Measurements from ENCODE around the gene SIX5.
"Not testable (repeated sequence)": the region's sequence is repeated elsewhere in the genome, so short reads cannot be mapped to it uniquely, and the experiment has no call there.

Gene SIX5

DNA sequence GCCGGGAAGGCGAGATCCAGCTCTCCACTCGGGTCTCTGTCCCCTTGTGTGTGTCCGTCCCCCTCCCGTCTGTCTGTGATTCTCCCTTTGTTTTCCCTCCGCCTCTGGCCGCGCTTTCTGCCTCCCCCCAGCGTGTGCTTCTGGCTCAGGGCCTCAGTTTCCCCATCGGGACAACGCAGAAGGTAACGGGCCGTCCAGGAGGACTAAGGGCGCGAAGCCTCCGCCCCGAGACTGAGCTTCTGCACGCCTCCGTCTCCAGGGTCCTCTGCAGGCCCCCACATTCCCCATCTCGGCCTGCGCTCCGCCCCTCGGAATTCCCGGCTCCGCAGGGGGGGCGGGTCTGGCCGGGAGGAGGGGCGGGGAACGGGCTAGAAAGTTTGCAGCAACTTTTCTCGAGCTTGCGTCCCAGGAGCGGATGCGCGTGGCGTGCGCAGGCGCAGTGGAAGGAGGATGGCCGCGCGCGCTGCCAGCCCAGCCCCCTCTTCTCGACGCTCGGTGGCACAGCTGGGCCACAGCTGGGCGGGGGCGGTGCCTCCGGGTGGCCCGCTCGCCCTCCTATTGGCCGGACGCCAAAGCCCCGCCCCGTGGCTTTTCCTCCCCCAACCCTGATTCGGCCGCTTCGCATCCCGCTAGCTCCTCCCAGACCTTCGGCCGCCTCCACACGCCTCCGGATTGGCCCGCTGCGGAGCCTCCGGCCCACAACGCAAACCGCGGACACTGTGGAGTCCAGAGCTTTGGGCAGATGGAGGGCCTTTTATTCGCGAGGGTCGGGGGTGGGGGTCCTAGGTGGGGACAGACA, at the start of gene SIX5:
Gene SIX5, minus strand, starts transcription at position 269 of the 799 bp plus-strand sequence. CDS start 408 bp downstream, outside the sequence.
- peak; percentile 99 for DNase-seq (ENCODE audit: low spot score)

DNA sequence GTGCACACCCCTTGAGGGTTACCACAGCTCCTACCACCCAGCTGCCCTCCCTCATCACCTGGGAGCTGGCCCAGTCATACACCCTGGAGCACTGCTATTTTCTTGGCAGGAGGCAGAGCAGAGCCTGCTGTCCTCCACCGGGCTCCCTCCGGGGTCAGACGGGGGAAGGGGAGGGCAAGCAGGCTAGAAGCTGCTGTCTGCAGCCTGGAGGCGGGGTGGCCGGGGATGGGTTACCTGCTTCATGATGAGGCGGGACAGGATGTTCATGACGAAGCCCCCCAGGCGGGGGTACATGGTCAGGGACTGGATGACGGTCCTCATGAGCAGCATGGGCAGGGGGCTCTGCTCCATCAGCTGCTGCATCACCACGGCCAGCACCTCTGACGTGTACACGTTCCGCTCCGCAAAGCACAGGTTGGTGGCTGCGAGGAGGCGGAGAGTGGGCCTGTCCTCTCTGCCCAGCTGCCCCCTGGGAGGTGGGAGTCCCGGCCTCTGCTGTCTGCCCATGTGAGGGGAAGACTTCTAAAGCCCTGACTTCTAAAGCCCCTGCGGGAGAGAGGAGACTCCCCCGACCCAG, 48.8 kb upstream of the SIX5 start:
- no peak for DNase-seq (ENCODE audit: low spot score)

DNA sequence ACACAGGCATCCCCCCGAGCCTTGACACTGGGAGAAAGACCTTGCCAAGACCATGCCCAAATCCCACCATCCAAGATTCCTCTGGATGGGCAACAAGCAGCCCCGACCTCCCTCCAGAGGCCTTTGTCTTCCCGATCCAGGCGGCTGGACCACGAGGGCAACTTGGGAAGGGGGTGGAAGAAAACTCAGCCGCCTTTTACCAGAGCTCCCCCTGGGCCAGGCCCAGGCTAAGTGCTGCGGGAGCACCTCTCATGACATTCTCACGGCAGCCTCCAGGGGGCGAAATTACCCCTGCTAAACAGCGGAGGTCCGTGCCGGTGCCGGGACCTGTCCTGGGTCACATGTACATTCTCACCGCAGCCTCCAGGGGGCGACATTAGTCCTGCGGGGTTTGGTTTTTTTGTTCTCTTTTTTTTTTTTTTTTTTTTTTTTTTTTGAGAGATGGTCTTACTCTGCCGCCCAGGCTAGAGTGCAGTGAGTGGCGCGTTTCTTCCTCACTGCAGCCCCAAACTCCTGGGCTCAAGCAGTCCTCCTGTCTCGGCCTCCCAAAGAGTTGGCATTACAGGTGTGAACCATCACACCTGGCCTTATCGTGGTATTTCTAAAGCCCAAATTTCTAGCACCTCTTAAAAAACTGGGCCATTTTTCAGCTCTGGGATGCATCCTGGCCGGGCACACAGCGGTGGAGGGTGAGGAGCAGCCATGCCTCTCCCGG, 48.1 kb upstream of the SIX5 start:
- peak; percentile 99 for DNase-seq (ENCODE audit: low spot score)

DNA sequence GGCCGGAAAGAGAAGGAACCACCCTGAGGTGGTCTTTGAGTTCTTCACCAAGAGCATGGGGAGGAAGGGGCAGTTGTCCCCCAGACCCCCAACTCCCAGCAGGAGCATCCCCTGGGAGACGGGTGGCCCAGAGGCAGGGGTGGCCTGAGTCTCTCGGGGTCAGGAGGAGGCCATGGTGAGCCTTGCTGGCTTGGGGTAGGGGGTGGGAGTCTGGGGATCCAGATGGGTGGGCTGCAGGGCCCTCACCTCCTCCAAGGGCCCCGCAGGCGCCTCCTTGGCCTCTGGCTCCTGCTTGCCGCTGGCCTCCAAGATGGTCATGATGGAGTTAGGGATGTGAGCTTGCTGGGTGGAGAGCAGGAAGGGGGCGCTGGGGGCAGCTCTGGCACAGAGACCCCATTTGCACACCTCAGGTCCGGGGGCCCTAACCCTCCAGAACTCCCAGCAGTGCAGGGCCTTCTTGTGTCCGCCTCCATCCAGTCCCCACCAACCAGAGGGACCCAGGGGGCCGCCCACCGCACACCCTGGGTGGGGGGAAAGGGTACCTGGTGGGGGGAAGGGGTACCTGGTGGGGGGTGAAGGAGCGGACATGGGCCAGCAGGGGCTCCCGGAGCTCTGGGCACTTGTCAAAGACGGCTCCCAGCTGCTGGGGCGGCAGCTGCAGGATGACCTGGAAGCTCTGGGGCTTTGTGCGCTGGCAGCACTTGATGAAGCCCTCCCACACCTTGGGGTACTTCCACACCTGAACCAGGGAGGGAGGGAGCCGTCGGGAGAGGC, 47.4 kb upstream of the SIX5 start:
- DNase-seq (ENCODE audit: low spot score) = no peak

DNA sequence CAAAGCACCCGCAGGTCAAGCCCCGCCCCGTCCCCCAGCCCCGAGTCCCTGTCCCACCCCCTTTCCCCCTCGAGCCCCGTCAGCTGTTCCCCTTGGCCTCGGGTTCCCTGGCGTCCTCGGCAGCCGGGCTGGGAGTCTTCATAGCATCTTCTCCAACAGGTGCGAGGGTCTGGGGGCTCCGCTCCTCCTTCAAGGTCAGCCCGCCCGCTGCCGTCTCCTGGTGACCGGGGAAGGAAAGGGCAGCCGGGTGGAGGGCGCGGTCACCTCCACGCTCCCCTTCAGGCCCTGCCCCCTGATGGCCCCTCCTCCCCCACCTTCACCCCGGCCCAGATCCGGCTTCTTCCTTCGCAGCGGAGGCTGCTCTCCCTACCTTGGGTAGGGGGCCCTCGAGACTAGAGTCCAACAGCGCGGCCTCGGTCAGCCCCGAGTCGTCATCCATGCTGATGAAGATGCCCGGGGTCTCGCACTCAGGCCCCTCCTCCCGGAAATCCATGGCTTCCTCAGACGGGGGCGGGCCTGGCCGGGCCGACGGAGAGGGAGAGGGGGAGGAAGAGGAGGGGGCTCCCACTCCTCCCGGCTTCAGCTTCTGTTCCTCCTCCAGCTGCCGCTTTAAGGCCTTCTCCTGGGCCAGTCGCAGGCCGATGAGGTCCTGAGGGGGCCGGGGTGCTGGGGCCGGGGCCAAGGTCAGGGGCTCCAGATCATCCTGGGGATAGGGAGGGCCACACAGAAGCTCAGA, 46.6 kb upstream of the SIX5 start:
- no peak for DNase-seq (ENCODE audit: low spot score)

DNA sequence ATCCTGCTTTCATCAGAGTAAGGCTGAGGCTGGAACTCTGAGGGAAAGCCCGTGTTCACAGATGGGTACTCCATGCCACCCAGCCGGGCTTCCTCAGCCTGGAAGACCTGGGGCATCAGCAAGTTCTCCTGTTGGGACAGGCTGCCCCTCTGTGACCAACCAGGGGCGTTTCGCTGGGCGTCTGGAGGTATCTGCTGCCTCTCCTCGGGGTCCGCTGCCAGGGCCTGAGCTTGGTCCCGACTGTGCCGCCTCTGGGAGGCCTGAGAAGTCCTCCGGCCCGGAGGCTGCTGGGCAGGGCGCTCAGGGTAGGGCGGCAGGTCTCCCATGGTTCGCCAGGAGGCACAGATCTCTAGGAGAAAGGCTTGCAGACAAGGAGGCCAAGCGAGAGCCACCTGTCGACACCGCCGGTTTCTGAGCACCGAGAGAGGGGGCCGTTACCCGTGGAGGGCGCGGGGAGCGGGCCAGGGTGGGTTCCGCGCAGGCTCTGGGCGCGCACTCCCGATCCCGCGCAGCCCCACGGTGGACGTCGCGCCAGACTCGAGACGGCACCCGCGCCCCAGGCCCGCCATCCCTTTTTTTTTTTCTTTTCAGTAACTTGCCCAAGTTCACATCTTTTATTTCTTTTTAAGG, 45.9 kb upstream of the SIX5 start, which contains the start of gene RSPH6A:
Gene RSPH6A, minus strand, starts transcription at position 458 of the 630 bp plus-strand sequence. Its CDS starts 132 bp downstream, at position 326.
- DNase-seq (ENCODE audit: low spot score) = no peak

DNA sequence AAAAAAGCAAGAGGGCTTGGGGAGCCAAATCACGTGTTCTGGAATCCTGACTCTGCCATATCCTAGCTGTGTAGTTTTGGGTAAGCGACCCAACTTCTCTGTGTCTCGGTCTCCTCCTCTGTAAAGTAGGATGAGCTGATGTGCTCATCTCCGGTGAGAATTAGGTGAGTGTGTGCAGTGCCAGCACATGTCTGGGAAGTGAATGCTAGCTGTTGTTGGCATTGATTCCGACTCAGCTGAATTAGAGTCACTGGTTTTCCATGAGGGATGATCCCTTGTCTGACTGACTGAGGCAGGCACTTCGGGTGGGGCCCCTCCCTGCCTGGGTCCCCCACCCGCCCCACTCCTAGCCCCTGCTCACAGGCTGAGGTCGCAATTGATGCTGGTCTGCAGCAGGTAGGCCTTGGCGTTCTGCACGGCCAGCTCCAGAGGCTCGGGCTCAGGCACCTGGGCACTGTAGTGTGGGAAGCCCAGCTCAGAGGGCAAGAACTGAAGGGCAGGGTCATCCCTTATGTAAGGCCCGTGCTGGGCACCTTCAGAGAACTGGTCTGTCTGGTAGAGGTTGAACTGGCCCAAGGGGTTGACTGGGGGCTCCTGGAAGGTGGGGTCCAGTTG, 45.2 kb upstream of the SIX5 start:
- DNase-seq (ENCODE audit: low spot score) = no peak

DNA sequence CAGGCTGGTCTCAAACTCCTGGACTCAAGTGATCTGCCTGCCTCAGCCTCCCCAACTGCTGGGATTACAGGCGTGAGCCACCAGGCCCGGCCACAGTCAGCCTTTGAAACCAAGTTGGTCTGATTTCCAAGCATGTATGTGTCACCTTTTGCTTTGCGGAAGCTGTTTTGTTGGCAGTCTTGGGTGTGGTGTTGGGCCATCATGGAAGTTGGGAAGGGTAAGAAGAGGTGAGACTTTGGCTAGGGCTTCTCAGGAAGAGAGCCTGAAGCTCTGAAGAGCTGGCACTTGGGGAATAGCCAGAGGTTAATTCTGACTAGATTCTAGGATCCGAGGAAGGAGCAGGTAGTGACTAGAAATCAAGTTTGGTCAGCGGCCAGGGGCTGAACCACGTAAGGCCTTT, 43.2 kb upstream of the SIX5 start:
- DNase-seq (ENCODE audit: low spot score) = no peak

DNA sequence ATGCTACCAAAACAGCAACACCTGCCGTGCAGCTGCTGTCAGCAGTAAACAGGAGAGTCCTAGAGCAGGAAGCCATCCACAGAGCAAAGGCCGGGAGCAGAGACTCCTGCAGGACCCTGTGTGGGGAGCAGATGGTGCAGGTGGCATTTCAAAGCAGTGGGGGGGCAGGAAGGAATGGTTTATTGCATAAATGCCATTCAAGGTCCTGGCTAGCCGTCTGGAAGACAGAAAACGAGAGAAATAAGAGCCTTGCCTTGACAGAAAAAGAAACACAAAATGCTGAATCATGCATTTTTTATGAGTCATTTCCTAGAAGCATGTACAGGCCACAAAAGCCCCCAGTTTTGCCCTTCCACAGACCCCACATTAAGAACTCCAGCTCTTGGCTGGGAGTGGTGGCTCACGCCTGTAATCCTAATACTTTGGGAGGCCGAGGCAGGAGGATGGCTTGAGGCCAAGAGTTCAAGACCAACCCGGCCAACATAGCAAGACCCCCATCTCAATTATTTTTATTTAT, 40.6 kb upstream of the SIX5 start:
- peak; percentile 49 for DNase-seq (ENCODE audit: low spot score)

DNA sequence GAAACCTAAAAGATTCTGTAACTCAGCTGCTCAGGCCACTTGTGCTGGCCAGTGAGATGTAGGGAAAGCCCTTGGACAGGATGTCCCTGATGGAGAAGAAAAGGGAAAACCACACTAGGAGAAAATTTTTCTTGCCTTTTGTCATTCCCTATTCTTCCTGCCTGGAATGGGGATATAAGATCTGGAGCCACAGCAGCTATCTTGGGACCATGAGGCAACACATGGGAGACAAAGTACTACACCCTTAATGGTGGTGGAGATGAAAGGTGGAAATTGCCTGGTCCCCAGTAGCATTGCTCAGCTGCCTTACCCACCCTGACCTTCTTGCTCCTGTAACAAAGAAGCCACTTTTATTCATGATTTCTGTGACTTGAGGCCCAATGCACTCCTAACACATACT, 36.7 kb upstream of the SIX5 start:
- no peak for DNase-seq (ENCODE audit: low spot score)

DNA sequence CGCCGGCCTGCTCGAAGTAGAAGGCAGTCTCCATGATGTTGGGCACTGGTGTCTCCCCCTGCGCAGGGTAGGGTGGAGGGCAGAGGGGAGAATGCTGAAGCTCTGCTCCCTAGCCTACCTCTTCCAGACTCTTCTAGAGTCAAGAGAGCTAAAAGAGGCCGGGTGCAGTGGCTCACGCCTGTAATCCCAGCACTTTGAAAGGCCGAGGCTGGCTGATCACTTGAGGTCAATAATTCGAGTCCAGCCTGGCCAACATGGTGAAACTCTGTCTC, 35.8 kb upstream of the SIX5 start:
- DNase-seq (ENCODE audit: low spot score) = no peak

DNA sequence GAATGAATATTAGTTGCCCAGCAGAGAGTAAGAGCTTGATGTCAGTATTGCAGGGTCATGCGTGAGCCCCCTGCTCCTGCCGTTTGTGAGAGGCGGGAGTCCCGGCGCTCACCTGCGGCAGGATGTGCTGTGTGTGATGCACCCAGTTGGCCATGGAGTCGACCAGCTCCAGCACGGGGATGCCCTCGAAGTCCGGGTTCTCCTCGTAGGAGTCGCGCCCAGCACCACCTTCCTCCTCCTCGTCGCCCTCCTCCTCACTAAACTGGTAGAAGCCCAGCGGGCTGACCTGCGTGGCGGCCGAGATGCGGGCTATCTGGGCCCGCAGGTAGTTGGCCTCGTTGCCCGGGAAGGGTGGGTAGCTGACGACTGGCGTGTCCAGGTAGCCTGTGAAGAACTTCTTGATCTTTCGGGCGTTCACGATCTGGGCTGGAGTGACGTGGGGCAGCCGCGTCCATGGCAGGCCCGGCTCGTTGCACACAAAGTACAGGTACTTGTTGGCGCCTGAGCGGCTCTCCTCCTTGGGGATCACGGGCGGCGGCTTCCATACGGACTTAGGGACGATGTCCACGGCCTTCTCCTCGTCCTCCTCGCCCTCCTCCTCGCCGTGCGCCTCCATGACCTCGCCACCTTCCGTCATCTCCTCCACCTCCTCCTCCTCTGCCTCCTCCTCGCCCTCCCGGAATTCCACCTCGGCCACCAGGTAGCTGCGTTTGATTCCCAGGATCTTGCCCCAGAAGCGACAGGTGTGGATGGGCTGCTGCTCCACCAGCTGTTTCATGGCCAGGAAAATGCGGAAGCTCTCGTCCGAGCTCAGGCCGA, 35.3 kb upstream of the SIX5 start:
- DNase-seq (ENCODE audit: low spot score) = no peak

DNA sequence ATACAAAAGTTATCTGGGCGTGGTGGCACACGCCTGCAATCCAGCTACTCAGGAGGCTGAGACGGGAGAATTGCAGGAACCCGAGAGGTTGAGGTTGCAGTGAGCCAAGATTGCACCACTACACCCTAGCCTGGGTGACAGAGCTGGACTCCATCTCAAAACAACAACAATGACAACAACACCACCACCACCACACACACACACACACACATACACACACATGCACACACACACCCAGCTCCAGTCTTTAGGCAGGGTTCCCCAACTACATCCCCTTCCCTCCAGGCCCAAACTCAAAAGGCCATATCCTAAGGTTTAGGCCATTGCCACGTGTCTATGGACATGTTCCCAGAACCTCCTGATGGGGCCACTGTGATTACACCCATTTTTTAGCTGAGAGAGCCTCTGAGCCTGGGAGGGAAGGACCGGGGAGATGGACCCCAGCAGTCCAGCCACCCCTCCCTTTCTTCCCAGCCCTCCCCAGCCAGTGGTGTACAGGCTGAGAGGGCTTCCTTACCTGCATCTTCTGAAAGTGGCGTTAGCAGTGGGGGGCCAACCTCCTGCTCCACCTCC, 32.6 kb upstream of the SIX5 start:
- no peak for DNase-seq (ENCODE audit: low spot score)

DNA sequence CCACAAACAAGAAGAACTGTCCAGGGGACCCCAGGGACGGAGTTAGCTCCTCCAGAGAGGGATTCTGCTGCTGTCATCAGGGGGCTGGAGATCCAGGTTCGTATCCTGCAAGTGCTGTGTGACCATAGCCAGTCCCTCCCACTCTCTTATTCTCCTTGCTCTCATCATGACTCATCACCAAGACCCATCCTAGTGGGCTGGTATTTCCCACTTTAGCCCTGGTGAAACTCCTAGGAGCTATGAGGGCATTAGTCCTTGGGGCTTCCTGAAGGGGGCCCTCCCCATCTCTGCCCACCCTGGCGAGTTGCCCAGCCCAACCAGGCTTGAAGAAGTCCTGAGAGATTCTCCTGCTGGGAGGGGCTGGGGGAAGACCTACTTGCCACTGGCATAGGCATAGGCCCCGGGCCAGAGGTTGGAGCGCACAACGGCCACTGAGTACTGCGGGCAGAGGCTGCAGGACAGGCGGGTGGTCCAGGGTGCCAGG, 31.1 kb upstream of the SIX5 start:
- peak; percentile 68 for DNase-seq (ENCODE audit: low spot score)

DNA sequence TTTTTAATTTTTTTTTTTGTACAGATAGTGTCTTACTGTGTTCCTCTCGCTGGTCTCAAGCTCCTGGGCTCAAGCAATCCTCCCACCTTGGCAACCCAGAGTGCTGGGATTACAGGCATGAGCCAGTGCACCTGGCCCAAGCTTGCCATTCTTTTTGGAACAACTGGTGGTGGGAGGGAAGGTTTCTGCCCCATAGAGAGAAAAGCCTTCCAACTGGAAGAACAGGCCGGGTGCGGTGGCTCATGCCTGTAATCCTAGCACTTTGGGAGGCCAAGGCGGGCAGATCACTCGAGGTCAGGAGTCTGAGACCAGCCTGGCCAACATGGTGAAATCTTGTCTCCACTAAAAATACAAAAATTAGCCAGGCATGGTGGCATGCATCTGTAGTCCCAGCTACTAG, 30.5 kb upstream of the SIX5 start:
- DNase-seq (ENCODE audit: low spot score) = not testable (repeated sequence)

DNA sequence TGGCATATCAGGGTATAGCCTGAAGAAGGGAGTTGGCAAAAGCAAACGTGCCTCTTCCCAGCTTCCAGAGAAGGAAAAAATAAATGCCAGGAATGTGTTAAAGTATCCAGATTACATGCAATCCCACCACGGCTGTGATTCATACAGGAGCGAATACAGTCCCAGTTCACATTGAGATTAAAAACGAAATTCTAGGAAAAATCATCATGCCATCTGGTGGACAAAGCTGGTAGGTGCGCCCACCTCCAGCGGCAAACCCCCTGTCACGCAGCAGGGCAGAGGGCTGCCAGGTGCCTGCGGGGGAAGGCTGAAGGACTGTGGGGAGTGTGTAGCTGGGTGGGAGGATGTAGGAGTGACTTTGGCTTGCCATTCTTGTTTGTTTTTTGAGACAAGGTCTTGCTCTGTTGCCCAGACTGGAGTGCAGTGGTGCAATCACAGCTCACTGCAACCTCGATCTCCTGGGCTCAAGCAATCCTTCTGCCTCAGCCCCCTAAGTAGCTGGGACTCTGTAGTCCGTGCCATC, 30.0 kb upstream of the SIX5 start:
- DNase-seq (ENCODE audit: low spot score) = peak; percentile 93

DNA sequence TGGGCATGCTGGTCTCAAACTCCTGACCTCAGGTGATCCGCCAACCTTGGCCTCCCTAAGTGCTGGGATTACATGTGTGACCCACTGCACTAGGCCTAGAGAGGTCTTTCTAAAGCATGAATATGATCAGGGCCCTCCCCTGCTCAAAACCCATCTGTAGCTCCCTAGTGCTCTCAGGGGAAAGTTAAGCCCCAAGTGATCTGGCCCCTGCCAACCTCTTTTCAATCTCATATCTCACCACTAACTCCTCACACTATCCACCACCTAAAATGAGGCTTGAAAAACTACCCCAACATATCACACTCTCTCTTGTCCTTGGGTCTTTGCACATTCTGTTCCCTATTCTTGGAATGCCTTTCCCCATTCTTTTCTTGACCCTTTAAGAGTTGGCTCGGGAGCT, 25.6 kb upstream of the SIX5 start:
- no peak for DNase-seq (ENCODE audit: low spot score)

DNA sequence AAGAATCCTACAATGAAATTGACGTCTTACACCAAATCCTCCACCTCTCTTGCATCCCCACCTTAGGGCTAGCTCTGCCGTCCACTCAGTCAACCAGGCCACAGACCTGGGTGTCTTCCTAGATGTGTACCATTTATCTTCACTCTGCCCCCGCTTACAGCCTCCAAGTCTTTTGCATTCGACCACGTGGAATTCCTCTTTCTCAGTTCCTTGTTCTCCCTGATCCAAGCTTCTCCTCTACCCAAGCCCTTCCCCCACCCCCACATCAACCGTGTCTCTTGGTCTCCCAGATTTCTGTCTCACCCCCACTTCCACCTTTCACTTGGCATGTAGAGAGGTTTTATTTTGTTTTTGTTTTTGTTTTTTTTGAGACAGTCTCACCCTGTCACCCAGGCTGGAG, 24.8 kb upstream of the SIX5 start:
- no peak for DNase-seq (ENCODE audit: low spot score)

DNA sequence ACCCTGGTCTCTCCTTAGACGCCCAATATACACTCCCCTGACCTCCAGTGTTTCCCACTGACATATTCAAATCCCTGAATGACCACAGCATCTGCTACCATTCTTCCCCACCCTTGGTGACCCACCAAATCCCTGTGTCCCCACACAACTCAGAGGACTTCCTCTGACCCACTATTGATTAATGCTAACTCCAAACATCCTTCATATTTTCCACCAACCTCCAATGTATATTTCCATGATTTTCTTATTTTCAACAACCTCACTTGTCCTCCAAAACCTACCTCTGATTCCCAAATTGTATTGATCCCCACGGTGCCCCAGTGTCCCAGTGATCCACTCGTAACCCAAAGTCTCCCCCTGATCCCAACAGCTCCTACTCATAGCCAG, 24.1 kb upstream of the SIX5 start:
- no peak for DNase-seq (ENCODE audit: low spot score)
